Non-pigmented ciliary epithelial cell (primary cell): ENCODE data around the gene HIGD1A.
"Not testable (repeated sequence)": the region's sequence is repeated elsewhere in the genome, so short reads cannot be mapped to it uniquely, and the experiment has no call there.

Experiments
- DNase-seq: peaks from one replicate; pipeline ENCODE4 v3.0.0-alpha.2; 2010; ENCODE audit warnings: low read depth

The HIGD1A gene

GRCh38 chr3:42829083-42829627 is 24.9 kb upstream of the HIGD1A start:
- DNase-seq = no peak

GRCh38 chr3:42827654-42828053 is 23.4 kb upstream of the HIGD1A start:
- DNase-seq = no peak

- DNase-seq = no peak
Observed at GRCh38 chr3:42827023-42827422, 22.7 kb upstream of the HIGD1A start.

GRCh38 chr3:42826141-42826540 is 21.9 kb upstream of the HIGD1A start:
- DNase-seq = no peak

GRCh38 chr3:42823351-42823750 is 19.1 kb upstream of the HIGD1A start:
- DNase-seq = no peak

GRCh38 chr3:42822828-42823227 is 18.5 kb upstream of the HIGD1A start:
- DNase-seq = no peak

- DNase-seq = no peak
Observed at GRCh38 chr3:42820746-42821051, 16.4 kb upstream of the HIGD1A start.

GRCh38 chr3:42819351-42819965 is 15.2 kb upstream of the HIGD1A start:
- DNase-seq = no peak

- no peak for DNase-seq
Observed at GRCh38 chr3:42815826-42816225, 11.5 kb upstream of the HIGD1A start.

GRCh38 chr3:42814914-42815507 is 10.7 kb upstream of the HIGD1A start:
- no peak for DNase-seq

GRCh38 chr3:42814246-42814645 is 10.0 kb upstream of the HIGD1A start:
- DNase-seq = no peak

- DNase-seq = not testable (repeated sequence)
Observed at GRCh38 chr3:42811118-42811883, 7.0 kb upstream of the HIGD1A start.

- DNase-seq = not testable (repeated sequence)
Observed at GRCh38 chr3:42810706-42811105, 6.4 kb upstream of the HIGD1A start.

GRCh38 chr3:42809202-42809601 is 4.9 kb upstream of the HIGD1A start, which contains the start of gene ACKR2:
ACKR2 (plus strand) TSS chr3:42809445; CDS start chr3:42864503, 55,058 bp downstream.
- DNase-seq = no peak

GRCh38 chr3:42807929-42808328 is 3.6 kb upstream of the HIGD1A start:
- no peak for DNase-seq

GRCh38 chr3:42805141-42805821 is 991 bp upstream of the HIGD1A start:
- DNase-seq = no peak

GRCh38 chr3:42804831-42805132 is 492 bp upstream of the HIGD1A start:
- DNase-seq = no peak

- no peak for DNase-seq
Observed at GRCh38 chr3:42803414-42804105, 730 bp downstream of the HIGD1A start.

- no peak for DNase-seq
Observed at GRCh38 chr3:42802876-42803413, 1.3 kb downstream of the HIGD1A start.

- DNase-seq = no peak
Observed at GRCh38 chr3:42801784-42802183, 2.5 kb downstream of the HIGD1A start.

- DNase-seq = no peak
Observed at GRCh38 chr3:42801048-42801620, 3.2 kb downstream of the HIGD1A start.

GRCh38 chr3:42800251-42800650 is 4.0 kb downstream of the HIGD1A start:
- DNase-seq = no peak
